HG02870 (cell line): ENCODE results near the gene MYMK.

Source experiments
- ATAC-seq: cut with Tn5 transposase; IDR thresholded peaks from one replicate; pipeline ENCODE4 v1.9.1; 2021; ENCODE audit warnings: mild to moderate bottlenecking, moderate library complexity; ENCODE audit not compliant: unreplicated experiment

MYMK gene

GRCh38 chr9:133470988-133471387, 53.8 kb downstream of the MYMK start:
- ATAC-seq: no peak

- ATAC-seq: no peak
Measured at GRCh38 chr9:133470427-133470924, 54.3 kb downstream of the MYMK start.

- no peak for ATAC-seq
Measured at GRCh38 chr9:133468777-133469421, 55.9 kb downstream of the MYMK start.

GRCh38 chr9:133468374-133468773, 56.4 kb downstream of the MYMK start:
- ATAC-seq: no peak

- no peak for ATAC-seq
Measured at GRCh38 chr9:133467101-133467500, 57.7 kb downstream of the MYMK start.

GRCh38 chr9:133465984-133466383, 58.8 kb downstream of the MYMK start:
- no peak for ATAC-seq

GRCh38 chr9:133464638-133465037, 60.1 kb downstream of the MYMK start:
- ATAC-seq: no peak
